ENCODE data around the gene CSTF3.

DNA sequence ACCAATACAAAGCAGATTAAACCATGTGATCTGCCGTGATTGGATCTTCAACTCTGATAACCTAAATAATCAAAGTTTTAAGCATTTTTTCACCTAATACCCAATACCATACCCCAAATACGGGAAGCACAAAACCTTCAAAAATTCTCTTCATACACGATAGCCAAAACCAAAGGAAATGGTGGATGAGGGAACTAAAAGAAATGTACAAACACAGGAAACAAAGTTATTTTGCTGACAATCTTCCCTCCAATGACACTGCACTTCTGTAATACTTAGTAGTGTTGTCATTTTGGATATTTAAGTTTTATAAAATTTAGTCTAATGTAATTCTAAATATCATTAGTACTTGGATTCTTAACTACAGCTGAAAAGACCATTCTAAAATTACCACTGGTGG is 27.0 kb downstream of the CSTF3 start:
- no peak for TF ChIP-seq EZH2 (IDR thresholded peaks at IDR 0.05; ENCODE audit: low read depth)
- TF ChIP-seq, protein P1, sequence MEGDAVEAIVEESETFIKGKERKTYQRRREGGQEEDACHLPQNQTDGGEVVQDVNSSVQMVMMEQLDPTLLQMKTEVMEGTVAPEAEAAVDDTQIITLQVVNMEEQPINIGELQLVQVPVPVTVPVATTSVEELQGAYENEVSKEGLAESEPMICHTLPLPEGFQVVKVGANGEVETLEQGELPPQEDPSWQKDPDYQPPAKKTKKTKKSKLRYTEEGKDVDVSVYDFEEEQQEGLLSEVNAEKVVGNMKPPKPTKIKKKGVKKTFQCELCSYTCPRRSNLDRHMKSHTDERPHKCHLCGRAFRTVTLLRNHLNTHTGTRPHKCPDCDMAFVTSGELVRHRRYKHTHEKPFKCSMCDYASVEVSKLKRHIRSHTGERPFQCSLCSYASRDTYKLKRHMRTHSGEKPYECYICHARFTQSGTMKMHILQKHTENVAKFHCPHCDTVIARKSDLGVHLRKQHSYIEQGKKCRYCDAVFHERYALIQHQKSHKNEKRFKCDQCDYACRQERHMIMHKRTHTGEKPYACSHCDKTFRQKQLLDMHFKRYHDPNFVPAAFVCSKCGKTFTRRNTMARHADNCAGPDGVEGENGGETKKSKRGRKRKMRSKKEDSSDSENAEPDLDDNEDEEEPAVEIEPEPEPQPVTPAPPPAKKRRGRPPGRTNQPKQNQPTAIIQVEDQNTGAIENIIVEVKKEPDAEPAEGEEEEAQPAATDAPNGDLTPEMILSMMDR (conservative IDR thresholded peaks at IDR 0.05) = no peak
